GM06990 (cell line): ENCODE measurements around the gene PALM.

Experiments used
- DNase-seq: peaks from one replicate; pipeline ENCODE4 v3.0.0-alpha.2; 2011; ENCODE audit not compliant: insufficient read length; ENCODE audit errors: extremely low read depth
- H3K27me3 ChIP-seq: replicated peaks from 2 replicates; pipeline ENCODE4 v1.6.0; 2011; ENCODE audit warnings: low read length; ENCODE audit not compliant: control insufficient read depth, insufficient read depth
- H3K36me3 ChIP-seq: 2 replicates; pipeline ENCODE4 v1.5.1; 2011; ENCODE audit warnings: low read length; ENCODE audit not compliant: control insufficient read depth, insufficient read depth
- H3K4me3 ChIP-seq: replicated peaks from 2 replicates; pipeline ENCODE4 v1.5.1; 2011; ENCODE audit warnings: low read depth, mild to moderate bottlenecking, control low read depth, low read length
- TF ChIP-seq, protein P1 (sequence below): IDR thresholded peaks from 2 replicates; pipeline ENCODE4 v1.5.1; 2011; ENCODE audit warnings: low read length, control low read depth, mild to moderate bottlenecking, inconsistent platforms; ENCODE audit not compliant: insufficient read depth, poor library complexity, severe bottlenecking

The PALM gene

DNA sequence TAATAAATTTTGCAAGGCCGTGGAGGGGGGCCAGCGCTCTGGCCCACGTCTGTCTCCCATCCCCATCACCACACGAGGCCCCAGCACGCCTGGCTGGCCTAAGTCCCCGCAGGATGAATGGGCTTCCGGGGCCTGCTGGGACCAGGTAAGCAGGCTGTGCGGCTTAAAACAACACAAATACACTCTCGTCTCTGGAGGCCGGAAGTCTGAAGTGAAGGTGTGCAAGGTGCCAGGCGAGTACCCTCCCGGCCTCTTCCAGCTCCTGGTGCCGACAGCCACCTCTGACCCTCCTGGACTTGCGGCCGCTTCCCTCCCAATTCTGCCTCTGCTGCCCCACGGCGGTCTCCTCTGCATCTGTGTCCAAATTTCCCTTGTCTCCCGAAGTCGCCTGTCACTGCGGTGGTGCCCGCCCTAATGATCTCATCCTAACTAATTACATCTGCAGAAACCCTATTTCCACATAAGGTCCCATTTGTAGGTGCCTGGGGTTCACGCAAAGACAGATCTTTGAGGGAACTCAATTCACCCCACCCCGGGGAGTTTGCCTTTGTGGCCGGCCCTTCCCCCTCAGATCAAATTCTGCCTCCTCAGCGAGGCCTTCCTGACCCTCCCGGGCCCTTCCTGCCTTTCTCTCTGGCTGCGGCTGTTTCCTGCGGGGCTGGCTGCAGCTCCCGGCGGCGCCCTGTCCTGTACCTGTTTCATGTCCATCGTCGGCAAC is 80.4 kb downstream of the PALM start:
- Histone ChIP-seq H3K4me3 (no peak overlapping the region), H3K36me3 (no peaks in the 10 kb centered on the region), H3K27me3 (no peaks in the 10 kb centered on the region)
- TF ChIP-seq, protein P1, sequence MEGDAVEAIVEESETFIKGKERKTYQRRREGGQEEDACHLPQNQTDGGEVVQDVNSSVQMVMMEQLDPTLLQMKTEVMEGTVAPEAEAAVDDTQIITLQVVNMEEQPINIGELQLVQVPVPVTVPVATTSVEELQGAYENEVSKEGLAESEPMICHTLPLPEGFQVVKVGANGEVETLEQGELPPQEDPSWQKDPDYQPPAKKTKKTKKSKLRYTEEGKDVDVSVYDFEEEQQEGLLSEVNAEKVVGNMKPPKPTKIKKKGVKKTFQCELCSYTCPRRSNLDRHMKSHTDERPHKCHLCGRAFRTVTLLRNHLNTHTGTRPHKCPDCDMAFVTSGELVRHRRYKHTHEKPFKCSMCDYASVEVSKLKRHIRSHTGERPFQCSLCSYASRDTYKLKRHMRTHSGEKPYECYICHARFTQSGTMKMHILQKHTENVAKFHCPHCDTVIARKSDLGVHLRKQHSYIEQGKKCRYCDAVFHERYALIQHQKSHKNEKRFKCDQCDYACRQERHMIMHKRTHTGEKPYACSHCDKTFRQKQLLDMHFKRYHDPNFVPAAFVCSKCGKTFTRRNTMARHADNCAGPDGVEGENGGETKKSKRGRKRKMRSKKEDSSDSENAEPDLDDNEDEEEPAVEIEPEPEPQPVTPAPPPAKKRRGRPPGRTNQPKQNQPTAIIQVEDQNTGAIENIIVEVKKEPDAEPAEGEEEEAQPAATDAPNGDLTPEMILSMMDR: no peak
- DNase-seq: no peak

- H3K4me3 ChIP-seq: no peak overlapping the region
- no peak for DNase-seq
- H3K36me3 ChIP-seq: no peaks in the 10 kb centered on the region
- TF ChIP-seq, protein P1: no peak
- H3K27me3 ChIP-seq: no peaks in the 10 kb centered on the region
Measured at GRCh38 chr19:789701-790060, 80.9 kb downstream of the PALM start.

GRCh38 chr19:791007-791566 is 82.4 kb downstream of the PALM start:
- TF ChIP-seq, protein P1: no peak
- H3K4me3 ChIP-seq: no peak overlapping the region

GRCh38 chr19:791567-792305 is 83.0 kb downstream of the PALM start:
- Histone ChIP-seq H3K4me3 (no peak overlapping the region), H3K36me3 (no peaks in the 10 kb centered on the region), H3K27me3 (no peaks in the 10 kb centered on the region)
- no peak for DNase-seq
- TF ChIP-seq, protein P1: no peak

More at GRCh38 chr19:791007-791566, 82.4 kb downstream of the PALM start:
- no peaks in the 10 kb centered on the region for H3K36me3 ChIP-seq
- no peak for DNase-seq
- no peaks in the 10 kb centered on the region for H3K27me3 ChIP-seq

DNA sequence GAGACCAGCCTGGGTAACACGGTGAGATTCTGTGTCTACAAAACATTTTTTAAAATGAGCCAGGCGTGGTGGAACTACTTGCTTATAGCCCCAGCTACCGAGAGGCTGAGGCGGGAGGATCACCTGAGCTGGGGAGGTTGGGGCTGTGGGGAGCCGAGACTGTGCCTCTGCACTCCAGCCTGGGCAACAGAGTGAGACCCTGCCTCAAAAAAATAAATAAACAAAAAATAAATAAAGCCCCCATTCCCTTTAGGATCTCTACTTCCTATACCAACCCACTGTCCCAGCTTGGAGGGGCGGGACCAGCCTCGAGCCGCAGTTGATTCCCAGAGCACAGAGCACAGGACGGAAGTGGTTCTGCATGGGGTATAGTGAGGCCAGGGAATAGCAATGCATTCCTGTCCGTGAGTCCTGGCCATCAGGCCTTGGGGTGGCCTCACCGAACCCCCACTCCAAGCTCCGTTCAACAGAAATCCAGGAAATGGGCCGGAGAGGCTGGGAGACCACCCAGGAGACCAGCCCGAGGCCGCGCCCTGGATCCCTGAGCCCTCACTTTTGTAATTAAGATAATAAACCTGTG is 83.7 kb downstream of the PALM start:
- DNase-seq: no peak
- TF ChIP-seq, protein P1: no peak
- H3K4me3 ChIP-seq: no peak overlapping the region

More for the DNA sequence above, 83.7 kb downstream of the PALM start:
- H3K36me3 ChIP-seq: no peaks in the 10 kb centered on the region
- no peaks in the 10 kb centered on the region for H3K27me3 ChIP-seq
